DND-41 (cell line): ENCODE measurements around the gene PPP1R14B.
A peak's percentile ranks its signal among the peaks of the same experiment; 100 is the strongest.

Source experiments
- ATAC-seq: fragments of 200-7000 bp; cut with Tn5 transposase; 3 replicates; pipeline ENCODE4 v1.9.1; 2021; ENCODE audit warnings: low read depth; ENCODE audit not compliant: insufficient read depth
- DNase-seq: peaks from one replicate; pipeline ENCODE4 v3.0.0-alpha.2; 2020
- H2AFZ ChIP-seq: 2 replicates; pipeline ENCODE4 v1.6.0; 2012; ENCODE audit warnings: low read depth, low read length
- H3K27ac ChIP-seq: 2 replicates; pipeline ENCODE4 v1.5.1; 2012; ENCODE audit warnings: low read length, inconsistent platforms
- H3K27me3 ChIP-seq: fragments of 200-600 bp; sonication (generic); 2 replicates; pipeline ENCODE4 v1.6.0; 2012; ENCODE audit warnings: low read length, mild to moderate bottlenecking, inconsistent platforms; ENCODE audit not compliant: insufficient read depth, poor library complexity
- H3K36me3 ChIP-seq: 2 replicates; pipeline ENCODE4 v1.5.1; 2012; ENCODE audit warnings: low read length, inconsistent platforms; ENCODE audit not compliant: insufficient read depth
- H3K4me1 ChIP-seq: 2 replicates; pipeline ENCODE4 v1.5.1; 2012; ENCODE audit warnings: mild to moderate bottlenecking, low read length; ENCODE audit not compliant: insufficient read depth
- H3K4me2 ChIP-seq: 2 replicates; pipeline ENCODE4 v1.6.0; 2012; ENCODE audit warnings: mild to moderate bottlenecking, moderate library complexity, low read length, inconsistent platforms; ENCODE audit not compliant: insufficient read depth
- H3K4me3 ChIP-seq, 2 experiments: fragments of 200-600 bp in 1 of 2; shearing (Covaris generic) in 1 of 2; 2 replicates each; pipeline ENCODE4 v1.5.1; 2012 to 2016; ENCODE audit warnings: inconsistent platforms in 2 of 2, low read length in 2 of 2, mild to moderate bottlenecking in 2 of 2, low read depth in 1 of 2, moderate library complexity in 1 of 2
- H3K79me2 ChIP-seq: 2 replicates; pipeline ENCODE4 v1.6.0; 2012; ENCODE audit warnings: low read length, inconsistent platforms; ENCODE audit not compliant: insufficient read depth
- H3K9ac ChIP-seq: 2 replicates; pipeline ENCODE4 v1.6.0; 2012; ENCODE audit warnings: low read depth, mild to moderate bottlenecking, inconsistent platforms, low read length, moderate library complexity
- H3K9me3 ChIP-seq: 2 replicates; pipeline ENCODE4 v1.5.1; 2012; ENCODE audit warnings: low read length, moderate library complexity, mild to moderate bottlenecking, inconsistent platforms; ENCODE audit not compliant: insufficient read depth, severe bottlenecking
- H4K20me1 ChIP-seq: 2 replicates; pipeline ENCODE4 v1.6.0; 2012; ENCODE audit warnings: low read length; ENCODE audit not compliant: insufficient read depth
- EZH2 ChIP-seq: IDR thresholded peaks from 3 replicates; pipeline ENCODE4 v1.6.1; 2012; ENCODE audit warnings: borderline replicate concordance, low read depth, mild to moderate bottlenecking, moderate library complexity, low read length, inconsistent platforms; ENCODE audit not compliant: severe bottlenecking
- TF ChIP-seq, protein P1 (sequence below): IDR thresholded peaks from 2 replicates; pipeline ENCODE4 v1.5.1; 2012; ENCODE audit warnings: borderline replicate concordance, low read length, moderate library complexity, mild to moderate bottlenecking; ENCODE audit not compliant: poor library complexity, severe bottlenecking; ENCODE audit errors: extremely low read depth

PPP1R14B gene

DNA sequence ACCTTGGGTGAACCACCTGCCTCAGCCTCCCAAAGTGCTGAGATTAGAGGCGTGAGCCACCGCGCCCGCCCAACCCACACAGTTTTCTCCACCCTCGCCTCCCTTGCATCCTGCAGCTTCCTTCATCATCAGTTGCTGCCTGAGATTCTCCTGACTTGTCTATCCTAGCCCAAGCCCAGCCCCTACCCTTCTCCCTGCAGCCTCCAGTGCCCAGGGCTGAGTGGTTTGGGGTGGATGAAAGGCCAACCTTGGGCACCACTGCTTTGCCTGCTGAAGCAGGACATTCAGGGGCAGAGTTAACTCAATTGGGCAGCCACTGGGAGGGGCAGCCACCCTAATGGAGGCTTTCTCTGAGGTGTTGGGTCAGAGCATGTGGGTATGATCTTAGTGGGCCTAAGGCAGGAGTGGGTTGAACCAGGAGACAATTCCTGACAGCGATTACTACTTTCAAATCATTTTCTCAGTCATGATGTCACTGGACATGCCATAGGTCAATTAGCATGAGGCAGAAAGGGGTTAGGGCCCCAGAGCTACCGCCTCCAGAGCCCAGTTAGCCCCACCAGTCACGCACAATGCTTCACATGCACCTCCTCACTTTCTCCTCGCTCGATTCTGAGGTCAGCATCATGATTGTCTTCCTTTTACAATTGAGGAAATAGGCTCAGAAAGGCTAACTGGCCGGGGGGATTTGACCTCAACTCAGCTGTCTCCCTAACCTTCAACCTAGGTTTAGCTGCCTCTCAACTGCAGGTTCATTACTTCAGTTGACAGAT lies 6.9 kb downstream of the PPP1R14B start:
- Histone ChIP-seq H3K79me2 (peaks cover 45% of the 10 kb centered on the region), H3K4me3 (peak overlapping the region; percentile 20 to 65; a peak in 3 of 4 replicates), H4K20me1 (peaks cover 35% of the 10 kb centered on the region), H3K36me3 (peaks cover 62% of the 10 kb centered on the region), H3K9ac (peak overlapping the region; percentile 67), H3K27ac (peak overlapping the region; percentile 87), H3K4me2 (peak overlapping the region; percentile 93), H3K27me3 (no peaks in the 10 kb centered on the region), H3K9me3 (no peaks in the 10 kb centered on the region), H3K4me1 (peaks cover 60% of the 10 kb centered on the region), H2AFZ (peak overlapping the region; percentile 78)
- DNase-seq (no peak), ATAC-seq (no peak)
- TF ChIP-seq, protein P1, sequence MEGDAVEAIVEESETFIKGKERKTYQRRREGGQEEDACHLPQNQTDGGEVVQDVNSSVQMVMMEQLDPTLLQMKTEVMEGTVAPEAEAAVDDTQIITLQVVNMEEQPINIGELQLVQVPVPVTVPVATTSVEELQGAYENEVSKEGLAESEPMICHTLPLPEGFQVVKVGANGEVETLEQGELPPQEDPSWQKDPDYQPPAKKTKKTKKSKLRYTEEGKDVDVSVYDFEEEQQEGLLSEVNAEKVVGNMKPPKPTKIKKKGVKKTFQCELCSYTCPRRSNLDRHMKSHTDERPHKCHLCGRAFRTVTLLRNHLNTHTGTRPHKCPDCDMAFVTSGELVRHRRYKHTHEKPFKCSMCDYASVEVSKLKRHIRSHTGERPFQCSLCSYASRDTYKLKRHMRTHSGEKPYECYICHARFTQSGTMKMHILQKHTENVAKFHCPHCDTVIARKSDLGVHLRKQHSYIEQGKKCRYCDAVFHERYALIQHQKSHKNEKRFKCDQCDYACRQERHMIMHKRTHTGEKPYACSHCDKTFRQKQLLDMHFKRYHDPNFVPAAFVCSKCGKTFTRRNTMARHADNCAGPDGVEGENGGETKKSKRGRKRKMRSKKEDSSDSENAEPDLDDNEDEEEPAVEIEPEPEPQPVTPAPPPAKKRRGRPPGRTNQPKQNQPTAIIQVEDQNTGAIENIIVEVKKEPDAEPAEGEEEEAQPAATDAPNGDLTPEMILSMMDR, result no peak
- TF ChIP-seq EZH2, result no peak

DNA sequence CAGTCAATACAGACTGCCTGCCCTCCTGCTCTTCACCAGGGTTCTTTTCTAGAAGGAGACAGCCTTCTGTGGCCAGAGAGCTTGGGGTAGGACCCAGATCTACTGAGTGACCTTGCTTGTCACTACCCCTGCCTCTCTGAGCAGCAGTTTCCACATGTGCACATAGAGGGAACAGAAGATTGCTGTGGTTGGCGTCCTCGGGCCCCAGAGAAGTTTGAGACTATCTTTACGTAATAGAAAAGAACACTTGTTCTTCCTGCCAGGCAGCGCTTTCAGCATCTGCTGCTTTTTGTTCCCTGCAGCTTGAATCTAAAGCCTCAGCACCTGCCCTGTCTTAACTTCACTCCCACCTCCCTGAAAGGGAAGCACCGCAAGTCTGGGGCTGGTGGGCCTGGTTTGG lies 7.7 kb downstream of the PPP1R14B start:
- Histone ChIP-seq H3K27ac (no peak overlapping the region), H3K36me3 (peaks cover 54% of the 10 kb centered on the region), H2AFZ (no peak overlapping the region), H3K9me3 (no peaks in the 10 kb centered on the region), H3K27me3 (no peaks in the 10 kb centered on the region), H3K4me1 (peaks cover 55% of the 10 kb centered on the region), H4K20me1 (peaks cover 30% of the 10 kb centered on the region), H3K79me2 (peaks cover 41% of the 10 kb centered on the region), H3K9ac (0 out of 2 replicates have a peak overlapping the region, but pooled peaks have one; percentile 5), H3K4me2 (no peak overlapping the region), H3K4me3 (no peak overlapping the region)
- TF ChIP-seq, protein P1, result no peak
- TF ChIP-seq EZH2, result no peak
- ATAC-seq (no peak), DNase-seq (no peak)

GRCh38 chr11:64238076-64238475 lies 8.7 kb downstream of the PPP1R14B start:
- Histone ChIP-seq H2AFZ (no peak overlapping the region), H3K4me3 (no peak overlapping the region), H3K79me2 (peaks cover 33% of the 10 kb centered on the region), H3K9me3 (no peaks in the 10 kb centered on the region), H3K36me3 (peaks cover 45% of the 10 kb centered on the region), H3K9ac (no peak overlapping the region), H3K27me3 (no peaks in the 10 kb centered on the region), H3K4me1 (peaks cover 53% of the 10 kb centered on the region), H4K20me1 (peaks cover 22% of the 10 kb centered on the region), H3K27ac (no peak overlapping the region; the same call in 1 of the 2 replicates), H3K4me2 (no peak overlapping the region)
- TF ChIP-seq, protein P1, result no peak
- TF ChIP-seq EZH2, result no peak
- ATAC-seq (no peak), DNase-seq (no peak)
